Measurements from ENCODE around the gene ZNF492. TPM values are rescaled to one million over a fixed set of nuclear protein-coding genes. Genes with fewer than 3 reads are reported as not detected.

The ZNF492 gene
- polyA plus RNA-seq, 1 donor, result 4.1 TPM

Other genes starting within 250 kb of the ZNF492 start
- 5.8 TPM for gene ZNF98, start 212.0 kb upstream of the ZNF492 start, polyA plus RNA-seq (ENCODE audit: insufficient read length)
- 1.9 TPM for gene ZNF99, start 149.8 kb downstream of the ZNF492 start, polyA plus RNA-seq (ENCODE audit: insufficient read length)
- gene ZNF723, start 198.0 kb downstream of the ZNF492 start, polyA plus RNA-seq (ENCODE audit: insufficient read length), result 0.08 TPM